HG02840 (cell line): ENCODE results near the gene C1orf21.

Source experiments
- ATAC-seq: cut with Tn5 transposase; IDR thresholded peaks from one replicate; pipeline ENCODE4 v1.9.1; 2021; ENCODE audit warnings: mild to moderate bottlenecking, moderate library complexity, moderate number of reproducible peaks; ENCODE audit not compliant: unreplicated experiment, low FRiP score

C1orf21 gene

DNA sequence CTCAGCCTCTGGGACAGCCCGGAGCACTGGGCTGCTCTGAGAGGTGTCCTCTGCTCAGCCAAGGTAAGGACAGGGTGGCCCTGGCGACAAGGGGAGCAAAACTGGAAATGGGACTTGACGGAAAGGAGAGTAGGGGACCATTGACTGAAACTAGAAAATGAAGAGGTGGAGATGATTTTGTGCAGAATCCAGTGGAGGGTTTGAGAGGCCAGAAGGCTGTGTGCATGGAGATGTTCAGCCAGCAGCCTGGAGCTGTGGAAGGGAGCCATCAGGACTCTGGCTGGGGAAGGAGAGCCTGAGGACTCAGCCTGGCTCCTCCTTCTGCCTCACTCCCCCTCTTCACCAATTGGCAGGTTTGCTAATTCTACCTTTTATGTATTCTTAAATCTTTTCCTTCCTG, 253.7 kb downstream of the C1orf21 start:
- ATAC-seq = no peak

DNA sequence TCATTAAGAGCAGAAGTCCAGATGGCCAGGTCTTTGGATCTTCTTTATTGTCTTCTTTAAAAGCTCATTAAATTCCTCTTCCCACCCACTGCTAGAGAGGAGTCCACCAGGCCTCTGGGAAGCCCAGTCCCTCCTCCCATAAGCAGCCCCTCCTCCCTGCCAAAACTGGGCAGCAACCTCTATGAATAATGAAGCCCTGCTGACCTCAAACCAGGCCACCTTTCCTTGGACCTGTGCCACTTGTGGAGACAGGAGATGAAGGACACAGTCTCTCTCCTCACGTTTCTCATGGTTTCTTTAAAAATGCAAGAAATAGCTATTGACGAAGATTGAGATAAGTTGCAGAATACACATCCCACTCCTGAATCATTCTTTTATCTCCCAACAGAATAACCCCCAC, 255.1 kb downstream of the C1orf21 start:
- no peak for ATAC-seq

DNA sequence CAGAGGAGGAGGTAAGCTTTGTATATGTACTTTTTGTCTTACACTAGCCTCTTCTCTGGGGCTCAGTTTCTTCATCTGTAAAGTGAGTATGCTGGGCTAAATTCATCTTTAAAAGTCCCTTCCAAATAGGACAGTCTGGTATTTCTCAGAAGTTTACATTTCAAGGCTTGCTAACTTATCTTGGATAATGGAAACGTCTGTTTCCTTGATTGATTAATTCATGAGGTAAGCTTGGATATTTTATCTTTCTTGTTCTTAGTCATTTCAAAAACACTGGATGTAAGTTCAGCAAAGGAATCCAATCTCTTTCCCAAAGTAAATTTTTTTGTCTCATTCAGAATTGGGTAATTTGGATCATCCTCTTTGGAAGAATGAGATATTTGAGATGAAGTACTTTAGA, 256.8 kb downstream of the C1orf21 start:
- no peak for ATAC-seq

DNA sequence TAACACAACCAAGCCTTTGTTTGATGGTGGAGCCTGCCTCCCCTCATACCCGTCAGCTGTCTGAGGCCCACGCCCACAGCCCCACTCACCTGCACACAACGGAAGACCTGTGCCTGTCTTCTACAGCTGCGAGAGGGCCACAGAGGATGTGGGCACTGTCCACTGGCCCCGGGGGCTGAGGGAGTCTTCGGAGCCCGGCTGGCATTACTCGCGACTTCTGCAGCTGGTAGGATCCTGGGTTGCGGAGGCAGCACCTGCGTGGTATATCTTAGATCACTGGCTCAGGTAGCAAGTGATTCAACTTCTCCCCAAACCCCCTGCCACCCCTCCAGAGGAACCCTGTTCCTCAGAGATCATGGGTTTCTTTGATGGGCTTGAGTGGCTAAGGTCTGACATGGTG, 257.9 kb downstream of the C1orf21 start:
- ATAC-seq = no peak

DNA sequence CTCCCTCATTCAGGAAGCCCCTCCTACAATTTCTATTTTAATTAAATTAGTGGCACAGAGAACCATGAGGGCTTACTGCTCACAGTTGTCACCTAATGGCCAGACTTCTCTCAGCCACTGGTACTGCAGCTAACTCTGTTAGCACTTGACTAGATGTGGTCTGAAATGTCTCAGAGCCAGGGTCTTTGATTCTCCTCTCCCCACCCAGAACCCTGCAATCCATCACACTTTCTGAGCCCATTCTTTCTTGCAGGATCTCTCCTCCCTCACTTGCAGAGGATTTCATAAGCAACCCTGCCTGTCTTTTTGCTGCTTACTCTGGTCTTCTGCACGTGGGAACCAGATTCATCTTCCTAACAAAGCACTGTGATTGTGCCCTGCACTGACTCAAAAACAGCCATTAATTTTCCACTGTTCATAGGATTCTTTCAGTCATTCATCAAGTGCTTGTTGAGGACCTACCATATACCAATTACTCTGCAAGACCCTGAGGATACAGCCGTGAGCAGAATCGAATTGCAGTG, 259.4 kb downstream of the C1orf21 start:
- no peak for ATAC-seq

DNA sequence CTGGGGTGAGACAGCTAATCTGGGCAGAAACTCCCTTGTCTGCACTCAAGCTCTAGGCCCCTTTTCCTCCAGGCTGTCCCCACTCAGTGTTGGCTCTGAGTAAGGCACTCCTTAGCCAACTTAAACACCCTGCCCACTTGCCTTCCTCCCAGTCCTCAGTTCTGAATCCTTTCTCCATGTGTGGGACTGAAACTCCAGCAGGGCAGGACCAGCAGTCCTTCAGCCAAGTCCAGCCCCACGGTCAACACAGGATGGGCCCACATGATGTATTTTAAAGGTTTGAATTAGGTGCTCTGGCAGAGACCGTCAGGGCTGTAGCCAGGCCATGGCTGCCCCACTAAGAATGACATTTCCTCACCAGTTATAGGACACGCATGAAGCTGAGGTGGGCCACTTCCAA, 260.0 kb downstream of the C1orf21 start:
- no peak for ATAC-seq

DNA sequence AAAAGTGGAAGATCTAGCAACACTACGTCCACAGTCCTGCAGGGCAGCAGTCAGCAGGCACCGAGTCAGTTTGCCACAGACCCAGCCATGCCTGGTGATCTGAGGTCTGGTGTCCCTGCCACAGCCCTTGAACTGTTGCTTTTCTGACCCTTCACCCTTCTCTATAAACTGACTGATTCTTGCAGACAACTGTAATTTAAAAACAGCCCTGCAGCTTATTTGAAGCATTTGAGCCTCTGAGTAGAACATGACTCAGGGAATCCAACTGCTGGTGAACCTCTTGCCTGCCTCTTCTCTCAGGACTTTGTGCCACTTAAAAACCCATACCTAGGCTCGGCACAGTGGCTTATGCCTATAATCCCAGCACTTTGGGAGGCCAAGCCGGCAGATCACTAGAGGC, 260.6 kb downstream of the C1orf21 start:
- no peak for ATAC-seq

DNA sequence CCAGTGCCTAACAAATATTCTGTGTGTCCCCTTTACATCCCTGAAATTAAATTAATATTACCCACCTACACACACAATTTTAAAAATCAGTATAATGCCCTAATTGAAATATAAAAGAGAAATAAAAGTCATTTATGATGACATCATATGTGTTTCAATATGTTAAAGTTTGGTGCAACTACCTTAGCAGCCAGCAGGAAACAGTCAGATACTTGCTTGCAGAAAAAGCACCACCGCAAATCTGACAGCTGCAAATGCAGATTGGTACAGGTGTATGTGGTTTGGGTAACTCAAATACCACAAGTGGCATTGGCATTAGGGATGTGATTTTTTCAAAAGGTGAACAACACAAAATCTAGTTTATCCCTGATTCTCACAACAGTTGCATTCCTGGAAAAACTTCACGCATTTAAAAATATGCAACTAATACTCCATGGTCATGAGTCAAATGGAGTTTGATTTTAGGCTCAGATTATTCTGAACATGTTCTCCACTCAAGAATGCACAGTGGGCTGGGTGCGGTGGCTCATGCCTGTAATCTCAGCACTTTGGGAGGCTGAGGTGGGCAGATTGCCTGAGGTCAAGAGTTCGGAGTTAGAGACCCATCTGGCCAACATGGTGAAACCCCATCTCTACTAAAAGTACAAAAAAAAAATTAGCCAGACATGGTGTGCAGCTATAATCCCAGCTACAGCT, 261.5 kb downstream of the C1orf21 start:
- no peak for ATAC-seq

DNA sequence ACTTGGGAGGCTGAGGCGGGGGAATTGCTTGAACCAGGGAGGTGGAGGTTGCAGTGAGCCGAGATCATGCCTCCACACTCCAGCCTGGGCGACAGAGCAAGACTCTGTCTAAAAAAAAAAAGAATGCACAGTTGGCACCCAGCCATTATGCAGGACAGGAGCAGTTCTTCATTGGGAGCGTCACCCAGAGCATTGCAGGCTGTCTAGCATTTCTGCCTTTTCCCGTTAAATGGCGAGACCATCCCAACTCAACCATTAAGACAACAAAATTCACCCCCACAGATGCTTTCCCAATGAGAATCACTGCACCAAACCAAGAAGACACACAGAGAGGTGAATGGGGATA, 262.0 kb downstream of the C1orf21 start:
- no peak for ATAC-seq

DNA sequence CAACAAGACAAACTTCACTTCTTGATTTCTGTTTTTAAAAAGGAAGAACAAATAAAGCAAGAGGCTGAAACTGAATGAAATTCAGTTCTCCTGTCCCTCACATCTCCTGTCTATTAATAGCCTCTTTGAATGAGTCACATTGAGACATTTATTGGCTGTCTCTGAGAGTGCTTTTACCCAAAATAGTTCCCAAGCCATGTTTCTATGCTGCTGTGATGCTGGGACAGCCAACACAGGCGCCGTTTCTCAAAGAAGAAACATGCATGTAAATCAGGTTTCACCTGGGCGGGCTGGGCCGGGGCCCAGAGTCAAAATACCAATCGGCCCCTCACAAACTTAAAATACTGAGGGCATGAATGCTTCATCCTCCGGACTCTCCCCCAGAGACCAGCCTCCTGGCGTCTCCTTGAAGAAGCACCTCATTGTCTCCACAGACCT, 262.6 kb downstream of the C1orf21 start:
- ATAC-seq = no peak

DNA sequence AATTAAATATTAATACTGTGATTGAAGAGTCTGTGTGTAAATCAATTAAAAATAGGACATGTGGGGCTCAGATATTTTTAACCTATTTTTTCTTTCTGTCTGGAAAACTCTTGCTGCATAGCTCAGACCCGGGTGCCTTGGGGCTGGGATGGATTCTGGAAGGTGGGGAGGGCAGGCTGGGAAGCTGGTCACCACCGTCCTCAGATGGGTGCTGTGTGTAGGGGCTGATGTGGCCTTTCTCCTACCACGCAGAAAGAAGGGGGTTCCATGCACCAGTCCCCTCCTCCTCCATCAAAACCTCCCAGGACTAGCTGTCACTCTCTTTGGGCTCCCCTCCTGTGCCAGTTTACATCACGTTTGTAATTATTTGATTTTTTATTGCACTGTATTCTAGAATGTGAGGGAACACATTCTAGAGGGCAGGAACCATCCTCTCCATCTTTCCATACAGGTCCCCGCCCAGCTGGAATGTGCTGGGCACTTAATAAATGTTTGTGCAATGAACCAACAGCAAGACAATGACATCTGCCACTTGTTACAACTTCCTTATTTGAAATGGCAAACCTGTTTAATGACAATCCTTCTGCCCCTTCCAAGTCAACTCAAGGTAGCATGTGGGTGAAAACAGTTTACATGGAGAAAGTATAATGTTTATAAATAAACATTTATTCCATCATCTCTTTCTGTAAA, 263.5 kb downstream of the C1orf21 start:
- no peak for ATAC-seq

DNA sequence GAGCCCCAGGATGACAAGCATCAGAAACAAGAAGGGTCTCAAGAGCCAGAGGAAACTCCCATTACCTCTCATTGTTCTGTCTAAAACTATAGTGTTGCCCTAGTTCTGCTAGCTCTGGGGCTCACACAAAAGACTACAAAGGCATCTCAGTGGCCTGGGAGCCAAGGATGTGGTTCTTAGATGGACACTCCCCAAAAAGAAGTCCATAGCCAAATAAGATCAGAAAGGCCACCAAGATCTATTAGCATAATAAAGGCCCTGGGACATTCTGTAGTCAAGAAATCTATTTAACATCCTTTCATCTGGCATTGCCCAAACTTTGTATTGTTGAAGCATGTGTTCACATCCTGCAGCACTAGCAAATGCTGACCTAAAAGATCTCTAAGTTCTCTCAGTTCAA, 268.4 kb downstream of the C1orf21 start:
- no peak for ATAC-seq

DNA sequence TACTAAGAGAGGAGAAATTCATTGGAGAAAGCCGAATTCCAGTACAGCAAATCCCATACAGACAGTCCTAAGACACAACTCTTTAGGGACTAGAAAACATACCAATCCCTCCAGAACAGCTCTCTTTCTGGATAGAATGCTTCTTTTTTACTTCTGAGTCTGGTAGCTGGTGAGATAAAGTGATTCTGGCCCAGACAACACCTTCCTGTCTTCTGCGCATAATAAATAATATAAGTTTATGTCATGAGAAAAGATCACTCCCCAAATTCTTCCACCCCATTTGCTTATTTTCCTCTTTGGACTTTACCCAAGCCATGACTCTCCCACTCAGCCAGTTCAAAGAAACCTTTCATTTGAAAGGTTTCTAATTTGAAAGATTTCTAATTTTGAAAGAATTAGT, 269.4 kb downstream of the C1orf21 start:
- ATAC-seq = no peak

DNA sequence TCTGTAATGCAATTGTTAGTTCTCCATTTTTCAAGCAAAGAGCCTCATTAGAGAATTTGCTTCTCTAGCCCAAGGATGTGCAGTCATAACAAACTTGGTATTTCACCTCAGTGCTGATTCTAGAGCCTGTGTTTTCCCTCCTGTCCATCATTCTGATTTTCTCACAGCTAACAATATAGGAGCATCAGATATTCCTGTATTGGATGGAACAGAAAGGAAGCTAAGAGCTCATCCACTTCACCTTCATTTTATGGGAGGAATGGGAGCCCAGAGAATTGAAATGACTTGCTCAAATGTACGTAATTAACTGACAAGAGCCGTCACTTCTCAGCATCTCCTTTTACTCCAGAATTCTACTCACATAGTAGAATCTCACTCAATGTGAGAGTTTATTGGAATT, 271.2 kb downstream of the C1orf21 start:
- no peak for ATAC-seq

DNA sequence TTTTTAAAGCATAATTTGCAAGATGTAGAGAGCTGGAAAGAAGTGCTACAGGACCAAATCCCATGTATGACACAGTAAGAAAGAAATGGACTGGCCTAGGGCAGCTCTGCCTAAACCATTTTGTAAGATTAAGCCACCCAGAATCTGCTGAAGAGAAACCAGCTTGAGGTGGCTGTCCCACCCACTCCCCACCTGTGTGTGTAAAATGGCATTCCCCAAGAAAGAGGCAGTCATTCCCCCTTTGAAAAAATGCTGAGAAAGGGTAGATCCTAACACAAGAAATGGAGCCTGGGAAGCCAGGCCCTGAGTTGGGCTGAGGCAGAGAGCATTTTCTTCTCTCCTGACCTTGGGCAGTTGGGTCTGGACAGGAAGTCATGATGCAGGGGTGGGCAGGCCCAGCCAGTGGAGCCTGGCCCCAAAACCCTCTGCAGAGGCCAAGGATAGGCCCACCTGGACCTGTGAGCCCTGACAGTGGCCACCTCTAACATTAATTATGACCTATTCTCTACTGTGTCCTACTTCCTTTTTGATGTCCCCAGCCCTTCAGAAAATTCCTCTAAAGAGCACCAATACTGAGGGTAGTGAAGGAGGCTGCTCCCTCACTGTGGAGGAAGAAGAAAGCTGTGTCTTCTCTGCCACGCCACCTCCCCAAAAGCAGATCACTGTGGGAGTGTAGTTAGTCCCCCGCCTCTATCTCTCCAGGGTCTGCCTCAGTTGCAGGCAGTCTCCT, 273.8 kb downstream of the C1orf21 start:
- ATAC-seq = no peak

DNA sequence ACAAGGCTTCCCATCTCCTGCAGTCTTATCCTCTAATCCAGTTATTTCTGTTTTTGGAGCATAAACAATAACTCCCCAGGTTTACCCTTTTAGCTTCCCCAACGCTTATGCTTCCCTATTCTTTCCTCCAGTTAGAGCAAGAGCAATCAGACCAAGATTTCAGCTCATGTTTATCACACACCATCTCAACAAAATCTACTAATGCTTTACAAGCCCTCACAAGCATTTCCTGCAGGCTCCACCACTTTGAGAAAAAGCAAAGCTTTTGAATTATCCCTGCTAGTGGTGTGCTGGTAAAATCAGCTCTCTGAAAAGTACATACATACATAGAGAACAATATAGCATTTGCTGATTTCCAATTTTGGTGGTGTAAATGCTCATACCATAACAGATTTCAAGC, 275.0 kb downstream of the C1orf21 start:
- no peak for ATAC-seq

DNA sequence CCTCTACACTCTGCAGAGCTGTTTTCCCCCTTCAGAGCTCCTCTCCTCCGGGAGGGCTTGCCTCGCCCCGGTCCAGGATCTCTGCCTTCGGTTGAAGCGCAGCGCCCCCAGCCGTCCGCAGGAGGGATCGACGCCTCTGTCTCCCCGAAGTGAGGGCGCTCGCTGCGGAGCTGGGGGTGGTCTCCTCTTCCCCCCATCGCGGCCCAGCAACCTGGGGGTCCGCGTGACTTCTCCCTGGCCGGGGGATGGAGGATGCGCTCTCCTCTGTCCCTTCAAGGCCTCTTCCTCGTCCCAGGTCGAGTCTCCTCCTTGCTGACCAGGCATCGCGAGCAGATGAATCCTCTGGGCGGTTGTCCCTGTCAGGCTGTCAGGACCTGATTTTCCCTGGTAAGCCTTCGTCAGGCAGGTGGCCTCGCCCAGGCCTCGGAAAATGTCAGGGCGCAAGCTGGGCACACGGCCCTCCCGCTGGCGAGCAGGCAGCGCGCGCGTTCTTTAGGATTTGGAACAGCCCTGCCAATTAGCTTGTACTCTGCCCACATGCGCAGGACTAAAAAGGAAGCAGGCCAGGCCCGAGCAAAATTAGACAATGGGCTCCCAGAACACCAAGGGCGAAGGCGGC, 277.3 kb downstream of the C1orf21 start:
- ATAC-seq = no peak

DNA sequence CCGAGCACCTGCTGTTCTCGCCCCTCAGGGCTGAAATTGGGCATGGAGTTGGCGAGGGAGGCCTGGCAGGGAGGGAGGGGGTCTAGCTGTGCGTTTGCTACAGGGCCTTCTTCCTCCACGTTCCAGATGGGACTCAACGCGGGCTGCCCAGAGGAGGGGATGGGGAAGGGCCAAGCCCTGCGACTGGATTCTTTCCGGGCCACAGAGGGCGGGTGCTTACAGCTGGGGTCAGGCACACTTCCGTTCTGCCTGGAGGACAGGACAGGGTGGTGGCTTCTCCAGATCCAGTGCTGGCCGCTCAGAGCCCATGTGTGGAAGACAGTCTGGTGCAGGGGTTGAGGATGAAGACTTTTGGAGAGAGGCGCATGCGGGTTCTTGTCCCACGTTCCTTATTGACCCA, 277.8 kb downstream of the C1orf21 start:
- ATAC-seq = no peak

DNA sequence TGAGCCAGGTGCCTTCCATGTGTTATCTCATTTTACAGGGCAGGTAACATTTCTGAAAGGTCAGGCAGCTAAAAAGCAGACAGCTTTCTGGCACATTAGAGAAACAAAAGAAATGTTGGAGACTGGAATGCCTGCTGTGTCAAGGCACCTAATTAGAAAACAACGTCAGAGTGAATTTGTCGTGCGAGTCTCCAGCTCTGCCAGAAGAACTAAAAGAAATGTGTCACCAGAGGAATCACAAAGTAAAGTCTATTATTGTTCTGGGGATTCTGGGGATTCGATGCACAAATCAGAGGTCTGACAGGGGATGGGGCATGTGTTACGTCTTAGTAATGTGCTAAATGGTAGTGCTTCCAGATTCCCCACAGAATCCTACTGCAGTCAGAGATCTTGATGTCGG, 278.5 kb downstream of the C1orf21 start:
- ATAC-seq = no peak

DNA sequence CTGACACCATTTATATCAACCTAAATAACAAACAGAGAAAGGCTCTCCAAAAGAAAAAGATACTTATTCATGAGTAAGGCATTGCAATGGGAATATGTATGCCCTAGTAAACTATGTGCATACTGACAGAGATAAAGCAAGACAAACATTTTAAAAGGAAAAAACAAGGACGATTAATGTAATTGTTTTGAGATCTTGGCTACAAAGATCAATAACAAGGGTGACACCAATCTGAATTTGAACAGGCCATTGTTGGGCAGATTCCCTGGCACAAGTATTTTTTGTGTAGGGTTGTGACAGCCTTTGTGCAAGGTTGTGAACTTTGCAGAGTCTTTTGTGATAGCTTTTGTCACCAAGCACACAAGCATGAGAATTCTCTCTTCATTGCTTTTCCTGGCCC, 282.6 kb downstream of the C1orf21 start:
- no peak for ATAC-seq
